AG04449 (cell line): ENCODE data around the gene STIMATE.

Source experiments
- CTCF ChIA-PET: fragments of 350-600 bp; formaldehyde crosslinking; extraction: SDS; loops from one replicate; lab custom pipeline; 2021; ENCODE audit warnings: antibody characterized with exemption; lab: Yijun Ruan, JAX
- POLR2A ChIA-PET: fragments of 400-600, 350-600 bp; formaldehyde crosslinking; extraction: SDS; loops from one replicate; lab custom pipeline; 2020; ENCODE audit warnings: antibody characterized with exemption, inconsistent platforms; lab: Yijun Ruan, JAX
- DNase-seq: peaks from one replicate; pipeline ENCODE4 v3.0.0-alpha.2; 2010; ENCODE audit warnings: low read depth, low spot score
- H3K4me3 ChIP-seq: 2 replicates; pipeline ENCODE4 v1.5.1; 2011; ENCODE audit warnings: low read depth, mild to moderate bottlenecking, control low read depth, low read length
- TF ChIP-seq, protein P1 (sequence below): IDR thresholded peaks from one replicate; pipeline ENCODE4 v1.5.1; 2011; ENCODE audit warnings: mild to moderate bottlenecking, moderate library complexity, low read length, control low read depth, inconsistent platforms; ENCODE audit not compliant: insufficient read depth; ENCODE audit errors: missing control alignments

Gene STIMATE

DNA sequence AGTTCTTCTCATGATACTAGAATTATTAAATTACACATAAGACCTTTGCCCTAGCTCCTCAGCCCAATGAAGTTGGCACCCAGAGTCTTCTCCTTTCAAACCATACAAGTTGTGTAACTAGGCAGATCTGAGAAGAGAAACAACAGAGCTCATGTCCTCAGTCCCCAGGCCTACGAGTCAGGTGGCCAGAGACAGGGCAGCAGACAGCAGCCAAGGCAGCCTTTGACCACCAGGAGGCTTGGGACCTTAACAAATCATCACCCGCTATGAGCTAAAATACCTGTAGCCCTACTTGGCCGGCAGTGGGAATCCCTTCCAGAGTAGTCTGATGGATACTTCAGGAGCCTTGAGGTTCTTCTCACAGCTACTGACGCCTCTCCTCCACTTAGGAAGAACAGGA lies 18.3 kb downstream of the STIMATE start:
- no peak overlapping the region for H3K4me3 ChIP-seq
- TF ChIP-seq, protein P1, sequence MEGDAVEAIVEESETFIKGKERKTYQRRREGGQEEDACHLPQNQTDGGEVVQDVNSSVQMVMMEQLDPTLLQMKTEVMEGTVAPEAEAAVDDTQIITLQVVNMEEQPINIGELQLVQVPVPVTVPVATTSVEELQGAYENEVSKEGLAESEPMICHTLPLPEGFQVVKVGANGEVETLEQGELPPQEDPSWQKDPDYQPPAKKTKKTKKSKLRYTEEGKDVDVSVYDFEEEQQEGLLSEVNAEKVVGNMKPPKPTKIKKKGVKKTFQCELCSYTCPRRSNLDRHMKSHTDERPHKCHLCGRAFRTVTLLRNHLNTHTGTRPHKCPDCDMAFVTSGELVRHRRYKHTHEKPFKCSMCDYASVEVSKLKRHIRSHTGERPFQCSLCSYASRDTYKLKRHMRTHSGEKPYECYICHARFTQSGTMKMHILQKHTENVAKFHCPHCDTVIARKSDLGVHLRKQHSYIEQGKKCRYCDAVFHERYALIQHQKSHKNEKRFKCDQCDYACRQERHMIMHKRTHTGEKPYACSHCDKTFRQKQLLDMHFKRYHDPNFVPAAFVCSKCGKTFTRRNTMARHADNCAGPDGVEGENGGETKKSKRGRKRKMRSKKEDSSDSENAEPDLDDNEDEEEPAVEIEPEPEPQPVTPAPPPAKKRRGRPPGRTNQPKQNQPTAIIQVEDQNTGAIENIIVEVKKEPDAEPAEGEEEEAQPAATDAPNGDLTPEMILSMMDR, result no peak
- CTCF ChIA-PET, result interaction anchor here (1.1 to 1.5 kb wide), 3 partner anchors 10 to 56 kb away, joined by 3 to 4 read pairs (median 3); no protein-coding TSS in a partner anchor
- DNase-seq, result no peak
- POLR2A ChIA-PET, result no interaction called here

DNA sequence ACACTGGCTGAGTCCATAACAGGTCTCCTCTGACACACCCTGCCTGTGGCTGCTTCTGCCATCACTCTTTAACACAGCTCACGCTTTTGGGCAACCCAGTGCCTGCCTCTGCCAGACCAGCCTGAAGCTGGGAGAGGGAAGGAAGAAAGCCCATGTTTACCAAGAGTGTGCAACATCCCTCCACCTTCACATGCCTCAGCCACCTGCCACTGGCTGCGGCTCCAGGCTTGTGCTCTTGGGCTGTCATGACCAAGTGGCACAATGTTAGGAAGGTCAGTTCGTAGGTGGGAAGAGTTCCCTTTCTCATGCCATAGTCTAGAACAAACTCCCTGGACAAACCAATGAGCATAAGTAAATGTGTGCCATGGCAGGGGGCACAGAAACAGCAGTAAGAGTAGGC lies 20.3 kb downstream of the STIMATE start:
- CTCF ChIA-PET, result no interaction called here
- POLR2A ChIA-PET, result no interaction called here
- no peak for DNase-seq
- H3K4me3 ChIP-seq, result no peak overlapping the region
- TF ChIP-seq, protein P1, result no peak

DNA sequence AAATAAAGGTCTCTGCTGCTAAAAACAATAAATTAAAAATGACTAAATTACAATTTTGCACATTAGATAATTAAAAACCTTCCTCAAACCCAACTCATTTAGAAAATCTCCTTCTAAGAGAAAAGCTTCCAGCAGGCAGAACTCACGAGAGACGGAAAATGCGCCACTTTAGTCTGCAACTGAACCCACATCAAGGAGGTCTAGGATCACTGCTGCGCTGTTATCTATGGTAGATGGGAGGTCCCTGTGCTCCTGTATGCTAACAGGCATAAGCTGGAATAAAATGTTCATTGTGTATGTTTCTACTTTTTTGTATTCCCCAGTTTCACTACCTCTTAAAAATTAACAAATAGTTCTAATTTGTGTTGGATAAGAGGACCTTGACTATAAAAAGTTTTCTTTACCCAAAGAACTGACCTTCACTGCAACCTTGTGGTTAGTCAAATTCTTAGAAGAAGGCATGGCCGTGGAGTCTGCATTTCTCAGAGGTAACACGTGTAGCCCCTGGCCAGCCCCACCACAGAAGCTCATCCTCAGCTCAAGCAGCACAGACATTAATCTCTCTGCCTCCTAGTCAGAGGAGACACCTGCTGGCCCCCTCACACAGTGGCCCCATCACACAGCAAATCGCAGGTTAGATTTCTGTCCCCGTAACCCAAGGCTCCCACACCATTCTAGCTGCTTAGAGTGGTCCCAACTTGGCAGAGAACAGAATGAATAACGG lies 22.3 kb downstream of the STIMATE start:
- DNase-seq, result no peak
- POLR2A ChIA-PET, result no interaction called here
- no peak overlapping the region for H3K4me3 ChIP-seq
- TF ChIP-seq, protein P1, result no peak
- CTCF ChIA-PET, result interaction anchor here (0.8 kb wide), 1 partner anchor 59 kb away, joined by 3 read pairs; no protein-coding TSS in a partner anchor

DNA sequence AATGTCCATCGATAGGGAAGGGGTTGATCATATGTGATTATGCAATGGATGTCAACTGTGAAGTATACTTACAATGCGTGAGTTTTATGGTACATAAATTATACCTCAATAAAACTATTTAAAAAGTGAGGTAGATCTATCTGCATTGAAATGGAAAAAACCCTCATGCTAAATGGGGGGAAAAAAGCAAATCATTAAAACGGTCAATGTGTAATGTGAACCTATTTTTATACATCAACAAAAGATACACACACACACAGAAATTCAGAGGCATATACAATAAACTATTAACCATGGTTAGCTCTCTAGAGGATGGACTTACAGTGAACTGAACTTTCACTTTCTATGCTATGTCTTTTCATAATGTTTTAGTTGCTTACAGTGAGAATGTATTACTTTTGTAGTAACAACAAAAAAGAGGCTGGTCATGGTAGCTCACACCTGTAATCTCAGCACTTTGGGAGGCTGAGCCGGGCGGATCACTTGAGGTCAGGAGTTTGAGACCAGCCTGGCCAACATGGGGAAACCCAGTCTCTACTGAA lies 23.1 kb downstream of the STIMATE start:
- H3K4me3 ChIP-seq, result no peak overlapping the region
- DNase-seq, result no peak
- ChIA-PET POLR2A (interaction anchor here (0.6 kb wide), 1 partner anchor 20 kb away, joined by 4 read pairs; no protein-coding TSS in a partner anchor), CTCF (interaction anchor here (0.8 kb wide), 1 partner anchor 60 kb away, joined by 3 read pairs; no protein-coding TSS in a partner anchor)
- TF ChIP-seq, protein P1, result no peak

DNA sequence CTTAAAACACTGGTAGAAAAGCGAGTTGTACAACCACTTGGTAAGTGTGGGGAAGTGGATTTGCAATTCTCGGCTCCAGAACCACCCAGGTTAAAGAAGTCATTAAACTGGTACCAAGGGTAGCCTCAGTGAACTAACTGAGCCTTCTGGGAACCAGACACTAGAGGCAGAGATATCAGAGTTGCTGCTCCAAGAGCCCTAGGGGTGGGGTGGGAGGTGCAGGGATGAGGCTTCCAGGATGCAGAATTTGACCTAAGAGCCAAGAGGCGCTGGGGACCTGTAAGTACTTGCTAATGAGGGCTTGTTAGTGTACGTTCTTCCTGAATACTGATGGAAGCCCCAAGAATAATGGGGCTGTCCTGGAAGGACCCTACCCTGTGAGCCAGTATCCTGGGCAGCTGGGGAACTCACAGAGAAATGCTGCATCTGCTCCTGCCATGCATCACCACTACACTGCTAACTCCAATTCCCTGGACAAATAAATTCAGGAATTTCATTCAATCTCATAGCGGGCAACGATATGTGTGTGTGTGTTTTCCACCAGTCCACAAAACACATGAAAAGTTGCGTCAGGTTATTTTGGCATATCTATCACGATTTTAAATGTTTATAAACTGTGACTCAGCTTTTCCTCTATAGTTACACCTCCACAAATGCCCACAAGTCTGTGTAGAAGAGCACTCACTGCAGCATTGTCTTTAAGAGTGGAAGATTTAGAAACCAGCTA lies 23.8 kb downstream of the STIMATE start:
- ChIA-PET CTCF (interaction anchor here (0.8 to 1.2 kb wide), 2 partner anchors 12 to 60 kb away, joined by 3 read pairs; no protein-coding TSS in a partner anchor), POLR2A (interaction anchor here (0.6 kb wide), 1 partner anchor 20 kb away, joined by 4 read pairs; no protein-coding TSS in a partner anchor)
- DNase-seq, result no peak
- TF ChIP-seq, protein P1, result no peak
- H3K4me3 ChIP-seq, result no peak overlapping the region

DNA sequence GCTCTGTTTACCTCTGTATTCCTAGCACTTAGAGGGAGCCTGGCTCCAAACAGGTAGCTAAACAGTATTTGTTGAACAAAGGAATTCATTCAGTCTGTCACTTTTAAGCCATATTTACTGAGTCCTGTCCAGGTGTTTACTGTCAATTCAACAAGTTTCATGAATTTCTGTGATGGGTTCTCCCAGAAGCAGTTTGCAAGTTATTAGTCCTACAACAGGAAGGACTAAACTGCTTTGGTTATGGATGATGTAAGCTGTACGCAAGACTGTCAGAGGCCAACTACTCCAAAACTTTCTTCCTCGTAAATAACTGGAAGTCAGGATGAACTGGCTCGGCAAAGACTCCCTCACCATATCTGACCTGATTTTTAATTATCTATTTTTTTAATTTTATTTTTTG lies 25.1 kb downstream of the STIMATE start:
- TF ChIP-seq, protein P1, result no peak
- CTCF ChIA-PET, result interaction anchor here (1.2 kb wide), 1 partner anchor 11 kb away, joined by 3 read pairs; no protein-coding TSS in a partner anchor
- POLR2A ChIA-PET, result no interaction called here
- DNase-seq, result no peak
- H3K4me3 ChIP-seq, result no peak overlapping the region
